HCT116 (cell line): ENCODE data around the gene CETP.

Source experiments
- ATF3 ChIP-seq: IDR thresholded peaks from 2 replicates; pipeline ENCODE4 v1.6.1; 2012
- CEBPB ChIP-seq: IDR thresholded peaks from 2 replicates; pipeline ENCODE4 v1.6.1; 2012; ENCODE audit warnings: low read depth
- CTCF ChIP-seq, 3 experiments: fragments of 200-600 bp in 1 of 3; sonication (generic) in 1 of 3; IDR thresholded peaks in 2 of 3; conservative IDR thresholded peaks in 1 of 3; 2 replicates each; pipeline ENCODE4 v1.5.1; 2012 to 2017; ENCODE audit warnings: low read depth in 2 of 3, low read length in 2 of 3, antibody characterized with exemption in 1 of 3, borderline replicate concordance in 1 of 3, control low read depth in 1 of 3, mild to moderate bottlenecking in 1 of 3, mixed read lengths in 1 of 3, mixed run types in 1 of 3, moderate library complexity in 1 of 3; ENCODE audit not compliant: insufficient read depth in 1 of 3
- ELF1 ChIP-seq: IDR thresholded peaks from 2 replicates; pipeline ENCODE4 v1.6.1; 2012; ENCODE audit warnings: low read depth, borderline replicate concordance
- JUND ChIP-seq: IDR thresholded peaks from 2 replicates; pipeline ENCODE4 v1.6.1; 2012
- POLR2A ChIP-seq: IDR thresholded peaks from 2 replicates; pipeline ENCODE4 v1.7.0; 2011; ENCODE audit warnings: borderline replicate concordance; ENCODE audit not compliant: insufficient read depth, insufficient read length; ENCODE audit errors: extremely low read depth
- POLR2AphosphoS5 ChIP-seq: IDR thresholded peaks from 2 replicates; pipeline ENCODE4 v1.6.1; 2011; ENCODE audit warnings: mild to moderate bottlenecking, low read depth, low read length, moderate library complexity
- SIN3A ChIP-seq: IDR thresholded peaks from 2 replicates; pipeline ENCODE4 v1.6.1; 2012; ENCODE audit warnings: low read depth
- SP1 ChIP-seq: IDR thresholded peaks from 2 replicates; pipeline ENCODE4 v1.6.1; 2012; ENCODE audit warnings: low read depth
- SRF ChIP-seq: IDR thresholded peaks from 2 replicates; pipeline ENCODE4 v1.6.1; 2012; ENCODE audit warnings: low read depth
- YY1 ChIP-seq: IDR thresholded peaks from 2 replicates; pipeline ENCODE4 v1.6.1; 2011; ENCODE audit warnings: low read length, low read depth, moderate library complexity, mild to moderate bottlenecking; ENCODE audit not compliant: insufficient replicate concordance; ENCODE audit errors: extremely low read depth
- ZNF274 ChIP-seq: fragments of 200-500 bp; sonication (Bioruptor generic); IDR thresholded peaks from 2 replicates; pipeline ENCODE4 v1.6.1; 2014; ENCODE audit warnings: mild to moderate bottlenecking, low read depth, low read length, inconsistent platforms

GRCh38 chr16:56984639-56985038 lies 22.9 kb downstream of the CETP start:
- TF ChIP-seq CEBPB (no peak), POLR2AphosphoS5 (peak; percentile 29; the same call in 1 of the 2 replicates), CTCF (IDR thresholded peaks at IDR 0.05 in 2 of 3, conservative IDR thresholded peaks at IDR 0.05 in 1 of 3; ENCODE audit: borderline replicate concordance in 1 of 3, insufficient read depth in 1 of 3, low read depth in 2 of 3, low read length in 2 of 3) (no peak), ATF3 (no peak), ZNF274 (no peak), SIN3A (no peak), POLR2A (no peak), ELF1 (no peak), SP1 (peak; percentile 48), SRF (no peak), JUND (peak; percentile 68; the same call in 1 of the 2 replicates), YY1 (no peak)
